Lower leg skin (tissue), 3 donors: ENCODE results near the gene DNAH8.

ENCODE experiments used
- POLR2A ChIP-seq, 2 donors: fragments of 450-650 bp; IDR thresholded peaks; one replicate each; pipeline ENCODE4 v1.6.1; 2016 to 2017; ENCODE audit warnings: antibody characterized with exemption in 2 of 2, mild to moderate bottlenecking in 1 of 2, moderate library complexity in 1 of 2
- TF ChIP-seq, protein P1 (sequence below), 3 donors: fragments of 450-650 bp; IDR thresholded peaks; one replicate each; pipeline ENCODE4 v1.5.1; 2016; ENCODE audit warnings: antibody characterized with exemption in 3 of 3, mild to moderate bottlenecking in 3 of 3, moderate library complexity in 2 of 3

- TF ChIP-seq, protein P1, sequence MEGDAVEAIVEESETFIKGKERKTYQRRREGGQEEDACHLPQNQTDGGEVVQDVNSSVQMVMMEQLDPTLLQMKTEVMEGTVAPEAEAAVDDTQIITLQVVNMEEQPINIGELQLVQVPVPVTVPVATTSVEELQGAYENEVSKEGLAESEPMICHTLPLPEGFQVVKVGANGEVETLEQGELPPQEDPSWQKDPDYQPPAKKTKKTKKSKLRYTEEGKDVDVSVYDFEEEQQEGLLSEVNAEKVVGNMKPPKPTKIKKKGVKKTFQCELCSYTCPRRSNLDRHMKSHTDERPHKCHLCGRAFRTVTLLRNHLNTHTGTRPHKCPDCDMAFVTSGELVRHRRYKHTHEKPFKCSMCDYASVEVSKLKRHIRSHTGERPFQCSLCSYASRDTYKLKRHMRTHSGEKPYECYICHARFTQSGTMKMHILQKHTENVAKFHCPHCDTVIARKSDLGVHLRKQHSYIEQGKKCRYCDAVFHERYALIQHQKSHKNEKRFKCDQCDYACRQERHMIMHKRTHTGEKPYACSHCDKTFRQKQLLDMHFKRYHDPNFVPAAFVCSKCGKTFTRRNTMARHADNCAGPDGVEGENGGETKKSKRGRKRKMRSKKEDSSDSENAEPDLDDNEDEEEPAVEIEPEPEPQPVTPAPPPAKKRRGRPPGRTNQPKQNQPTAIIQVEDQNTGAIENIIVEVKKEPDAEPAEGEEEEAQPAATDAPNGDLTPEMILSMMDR (IDR thresholded peaks at IDR 0.05), result no peak
- no peak for TF ChIP-seq POLR2A (IDR thresholded peaks at IDR 0.05)
Measured at GRCh38 chr6:39047434-39048327, 332.6 kb downstream of the DNAH8 start.
